Smooth muscle cell (in vitro differentiated cells): ENCODE data around the gene TLN1. TPM values are rescaled to one million over a fixed set of nuclear protein-coding genes. Genes with fewer than 3 reads are reported as not detected.

Experiments
- DNase-seq: peaks from one replicate; lab custom pipeline; 2025; ENCODE audit not compliant: unreplicated experiment; lab: John Stamatoyannopoulos, UW
- H2AFZ ChIP-seq: fragments of 200-600 bp; sonication (generic); 2 replicates; pipeline ENCODE4 v1.6.0; 2016; ENCODE audit warnings: antibody characterized with exemption, low read depth, mild to moderate bottlenecking
- H3F3A ChIP-seq: fragments of 200-600 bp; sonication (generic); 2 replicates; pipeline ENCODE4 v1.6.0; 2017; ENCODE audit warnings: antibody characterized with exemption, low read depth
- H3K27ac ChIP-seq: fragments of 200-600 bp; sonication (generic); 2 replicates; pipeline ENCODE4 v1.5.1; 2016; ENCODE audit warnings: low read depth, mild to moderate bottlenecking
- H3K27me3 ChIP-seq: fragments of 200-600 bp; sonication (generic); 2 replicates; pipeline ENCODE4 v1.6.1; 2016; ENCODE audit warnings: low read depth, mild to moderate bottlenecking
- H3K36me3 ChIP-seq: fragments of 200-600 bp; sonication (generic); 2 replicates; pipeline ENCODE4 v1.5.1; 2016; ENCODE audit warnings: low read depth
- H3K4me1 ChIP-seq: fragments of 200-600 bp; sonication (generic); 2 replicates; pipeline ENCODE4 v1.5.1; 2016; ENCODE audit warnings: low read depth
- H3K4me2 ChIP-seq: fragments of 200-600 bp; sonication (generic); 2 replicates; pipeline ENCODE4 v1.6.0; 2016; ENCODE audit warnings: mild to moderate bottlenecking
- H3K4me3 ChIP-seq: fragments of 200-600 bp; sonication (generic); 2 replicates; pipeline ENCODE4 v1.5.1; 2016; ENCODE audit warnings: mild to moderate bottlenecking
- H3K79me2 ChIP-seq: fragments of 200-600 bp; sonication (generic); 2 replicates; pipeline ENCODE4 v1.6.0; 2016; ENCODE audit warnings: low read depth, mild to moderate bottlenecking
- H3K9ac ChIP-seq: fragments of 200-600 bp; sonication (generic); 2 replicates; pipeline ENCODE4 v1.6.0; 2016; ENCODE audit warnings: low read depth
- H3K9me3 ChIP-seq: fragments of 200-600 bp; sonication (generic); replicated peaks from 2 replicates; pipeline ENCODE4 v1.5.1; 2016; ENCODE audit warnings: low read depth
- H4K20me1 ChIP-seq: fragments of 200-600 bp; sonication (generic); 2 replicates; pipeline ENCODE4 v1.6.0; 2016; ENCODE audit warnings: low read depth
- CTCF ChIP-seq: fragments of 200-600 bp; sonication (generic); IDR thresholded peaks from 2 replicates; pipeline ENCODE4 v1.5.1; 2017; ENCODE audit warnings: borderline replicate concordance, mild to moderate bottlenecking, antibody characterized with exemption; ENCODE audit not compliant: insufficient read depth, poor library complexity, severe bottlenecking
- WGBS: methylation state at CpG from one replicate; pipeline ENCODE4 v1.1.7; 2016; ENCODE audit warnings: low lambda C conversion rate; 5-methylcytosine and 5-hydroxymethylcytosine counted together
- polyA plus RNA-seq: library from polyadenylated mRNA; unstranded; fragments of >200 nt; fragmentation: Nextera tagmentation; extraction: Ambion mirVana; gene quantifications from 2 replicates; pipeline ENCODE4 v1.2.1, GENCODE V29; 2016
- total RNA-seq: library from RNA; depleted of rRNA; stranded (reverse); fragments of >200 nt; gene quantifications from 2 replicates; pipeline ENCODE4 v1.2.3, GENCODE V29; 2014

The TLN1 gene
- total and polyA plus RNA-seq, 2 experiments from 2014 or later: 130 to 145 TPM

- H3K79me2 ChIP-seq: peaks cover 35% of the 10 kb centered on the region
- H2AFZ ChIP-seq: no peak overlapping the region
- peak overlapping the region; percentile 51 for H3K27ac ChIP-seq
- DNase-seq: no peak
- no peak overlapping the region for H3K4me2 ChIP-seq
- H4K20me1 ChIP-seq: peaks cover 86% of the 10 kb centered on the region
- H3F3A ChIP-seq: peaks cover 70% of the 10 kb centered on the region
- WGBS: 98% methylated on average over 10 of the region's 10 CpGs
- no peaks in the 10 kb centered on the region for H3K9me3 ChIP-seq
- TF ChIP-seq CTCF: no peak
- H3K36me3 ChIP-seq: no peaks in the 10 kb centered on the region
- no peak overlapping the region for H3K9ac ChIP-seq
- no peak overlapping the region for H3K4me3 ChIP-seq
- H3K27me3 ChIP-seq: no peaks in the 10 kb centered on the region
- peaks cover 12% of the 10 kb centered on the region for H3K4me1 ChIP-seq
Observed at GRCh38 chr9:35684921-35685320, 47.1 kb downstream of the TLN1 start.

GRCh38 chr9:35683323-35683722, 48.7 kb downstream of the TLN1 start:
- no peak overlapping the region for H3K4me3 ChIP-seq
- peaks cover 21% of the 10 kb centered on the region for H3K79me2 ChIP-seq
- TF ChIP-seq CTCF: no peak
- no peak overlapping the region for H2AFZ ChIP-seq
- H3K4me1 ChIP-seq: peaks cover 10% of the 10 kb centered on the region
- no peak overlapping the region for H3K4me2 ChIP-seq
- H3K9ac ChIP-seq: no peak overlapping the region
- H3K27ac ChIP-seq: peak overlapping the region; percentile 27
- H3K36me3 ChIP-seq: no peaks in the 10 kb centered on the region
- WGBS: 91% methylated on average over 2 of the region's 2 CpGs
- H3K9me3 ChIP-seq: no peaks in the 10 kb centered on the region
- H3F3A ChIP-seq: peaks cover 68% of the 10 kb centered on the region
- H3K27me3 ChIP-seq: no peaks in the 10 kb centered on the region
- H4K20me1 ChIP-seq: peaks cover 72% of the 10 kb centered on the region
- DNase-seq: no peak

GRCh38 chr9:35682520-35683315, 49.3 kb downstream of the TLN1 start:
- H3F3A ChIP-seq: peaks cover 62% of the 10 kb centered on the region
- no peak overlapping the region for H3K4me3 ChIP-seq
- H3K4me1 ChIP-seq: peaks cover 4% of the 10 kb centered on the region
- H3K4me2 ChIP-seq: no peak overlapping the region
- no peak for TF ChIP-seq CTCF
- H3K36me3 ChIP-seq: no peaks in the 10 kb centered on the region
- H3K9me3 ChIP-seq: no peaks in the 10 kb centered on the region
- no peak for DNase-seq
- H3K9ac ChIP-seq: no peak overlapping the region
- 94% methylated on average over 10 of the region's 10 CpGs for WGBS
- peaks cover 66% of the 10 kb centered on the region for H4K20me1 ChIP-seq
- H3K27ac ChIP-seq: peak overlapping the region; percentile 44
- peaks cover 15% of the 10 kb centered on the region for H3K79me2 ChIP-seq
- H2AFZ ChIP-seq: no peak overlapping the region
- H3K27me3 ChIP-seq: no peaks in the 10 kb centered on the region

- no peak for DNase-seq
- H3K9me3 ChIP-seq: no peaks in the 10 kb centered on the region
- no peak overlapping the region for H3K4me2 ChIP-seq
- no peaks in the 10 kb centered on the region for H3K27me3 ChIP-seq
- H3K4me1 ChIP-seq: no peaks in the 10 kb centered on the region
- H3K9ac ChIP-seq: no peak overlapping the region
- H4K20me1 ChIP-seq: peaks cover 59% of the 10 kb centered on the region
- no peaks in the 10 kb centered on the region for H3K36me3 ChIP-seq
- peaks cover 8% of the 10 kb centered on the region for H3K79me2 ChIP-seq
- H3K4me3 ChIP-seq: no peak overlapping the region
- no peak overlapping the region for H2AFZ ChIP-seq
- peak overlapping the region; percentile 44 for H3K27ac ChIP-seq
- TF ChIP-seq CTCF: no peak
- WGBS: 91% methylated on average over 6 of the region's 6 CpGs
- H3F3A ChIP-seq: peaks cover 56% of the 10 kb centered on the region
Observed at GRCh38 chr9:35682051-35682450, 49.9 kb downstream of the TLN1 start.
